Embryonic facial prominence (tissue), 1 donor: Measurements from ENCODE around the gene BACH2.

ENCODE experiments used
- DNase-seq: peaks from one replicate; pipeline ENCODE4 v3.0.0-alpha.2; 2016; ENCODE audit errors: extremely low spot score

BACH2 gene

DNA sequence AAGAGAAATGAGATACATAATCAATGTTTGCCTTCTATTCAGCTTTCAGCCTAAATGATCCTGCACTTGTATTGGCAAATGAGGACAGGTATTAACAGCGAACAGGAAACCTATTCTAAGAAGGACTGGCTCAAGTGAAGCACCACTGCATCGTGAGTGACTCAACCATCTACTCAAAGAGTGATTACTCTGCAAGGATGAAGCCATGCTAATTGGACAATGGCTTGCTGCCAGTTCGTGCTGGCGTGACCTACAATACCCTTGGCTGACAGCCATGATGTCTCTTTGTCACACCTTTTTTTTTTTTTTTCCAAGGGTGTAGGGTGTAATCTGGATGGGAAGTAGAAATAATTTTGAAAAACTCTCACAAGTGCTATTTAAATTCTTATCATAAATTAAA is 297.5 kb downstream of the BACH2 start:
- no peak for DNase-seq

DNA sequence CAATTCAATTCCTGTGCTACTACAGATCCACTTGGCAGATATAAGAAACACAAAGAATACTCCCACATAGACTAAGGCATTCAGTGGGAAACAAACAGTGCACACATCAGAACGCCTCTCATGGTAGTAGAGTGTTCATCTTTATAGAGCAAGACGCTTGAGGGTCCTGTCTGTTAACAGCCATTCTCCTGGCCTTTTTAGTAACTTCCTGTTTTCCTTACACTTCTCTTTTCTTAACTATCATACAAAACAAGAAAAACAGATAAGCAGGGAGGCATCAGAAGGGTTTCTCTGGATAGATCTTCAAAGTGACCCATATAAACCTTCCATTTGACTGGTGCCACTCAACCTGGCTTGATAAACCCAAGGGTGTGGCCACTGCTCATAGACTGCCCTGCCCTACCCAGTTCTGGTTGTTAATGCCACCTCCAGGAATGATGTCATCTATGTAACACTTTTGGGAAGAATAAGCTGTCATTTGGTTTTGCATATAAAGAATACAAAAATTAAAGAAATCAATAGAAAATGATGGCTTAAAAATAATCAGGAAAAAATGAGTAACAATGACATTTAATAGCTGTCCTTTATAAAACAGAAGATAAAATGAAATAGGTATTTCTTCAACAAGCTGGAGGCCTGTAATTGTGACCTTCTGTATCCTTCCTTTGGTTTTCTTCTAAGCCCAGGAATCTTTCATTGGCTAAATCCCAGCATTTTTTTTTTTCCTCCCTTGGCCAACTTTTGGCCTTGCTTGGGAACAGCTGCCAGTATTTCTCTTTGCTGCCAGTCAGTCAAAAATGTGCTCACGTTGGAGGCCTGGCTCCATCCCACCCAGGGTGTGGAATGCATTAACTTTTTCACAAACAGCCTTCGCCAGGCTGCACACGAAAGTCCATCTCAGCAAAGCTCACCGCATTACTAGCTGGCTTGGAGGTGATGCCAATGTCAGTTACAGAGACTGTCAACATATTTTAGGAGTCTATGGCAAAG is 298.9 kb downstream of the BACH2 start:
- DNase-seq, result no peak

DNA sequence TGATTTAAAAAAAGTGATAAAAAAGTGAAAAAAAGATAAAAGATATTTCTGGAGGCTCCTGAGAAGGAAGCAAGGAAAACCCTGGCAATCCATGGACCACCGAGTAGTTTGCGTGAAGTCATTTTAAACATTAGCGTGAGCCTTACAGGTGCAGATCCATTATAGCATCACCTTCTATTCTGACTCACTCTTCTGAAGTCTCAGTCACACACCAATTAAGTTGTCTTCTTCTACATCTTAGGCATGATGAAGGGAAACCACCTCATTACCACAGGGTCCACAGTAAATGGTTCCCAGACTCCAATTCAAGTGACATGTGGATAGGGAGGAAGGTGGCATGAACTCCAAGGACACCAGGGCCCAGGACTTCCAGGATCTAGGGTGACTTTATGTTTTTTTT is 303.2 kb downstream of the BACH2 start:
- no peak for DNase-seq

DNA sequence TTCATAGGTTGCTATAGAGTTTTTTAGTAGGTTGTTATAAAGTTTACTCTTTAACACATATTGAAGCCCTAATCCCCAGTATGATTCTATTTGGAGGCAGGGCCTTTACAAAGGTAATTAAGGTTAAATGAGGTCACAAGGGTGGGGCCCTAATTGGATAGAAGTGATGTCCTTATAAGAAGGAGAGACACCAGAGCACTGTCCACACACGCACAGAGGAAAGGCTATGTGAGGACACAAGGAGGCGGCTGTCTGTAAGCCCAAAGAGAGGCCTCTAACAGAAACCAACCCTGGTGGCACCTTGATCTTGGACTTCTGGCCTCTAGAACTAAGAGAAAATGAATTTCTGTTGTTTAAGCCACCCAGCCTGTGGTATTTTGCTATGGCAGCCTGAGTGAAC is 303.8 kb downstream of the BACH2 start:
- no peak for DNase-seq

DNA sequence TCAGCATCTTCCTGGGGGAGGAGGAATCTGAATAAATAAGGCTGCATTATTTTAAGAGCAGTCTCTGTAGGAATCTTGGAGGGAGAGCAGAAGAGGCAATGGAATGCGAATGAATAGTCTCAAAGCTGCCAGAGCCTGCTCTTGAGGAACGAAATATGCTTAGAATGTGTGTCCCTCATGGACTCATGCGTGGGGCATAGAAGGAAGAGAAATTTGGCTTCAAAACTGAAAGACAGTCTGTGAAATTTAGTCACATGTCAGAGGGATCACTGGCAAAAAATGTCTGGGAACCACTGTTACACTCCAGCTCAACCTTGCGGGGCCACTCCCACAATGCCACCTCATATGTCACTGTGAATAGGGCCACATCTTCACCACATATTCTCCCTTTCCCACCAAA is 306.9 kb downstream of the BACH2 start:
- no peak for DNase-seq

DNA sequence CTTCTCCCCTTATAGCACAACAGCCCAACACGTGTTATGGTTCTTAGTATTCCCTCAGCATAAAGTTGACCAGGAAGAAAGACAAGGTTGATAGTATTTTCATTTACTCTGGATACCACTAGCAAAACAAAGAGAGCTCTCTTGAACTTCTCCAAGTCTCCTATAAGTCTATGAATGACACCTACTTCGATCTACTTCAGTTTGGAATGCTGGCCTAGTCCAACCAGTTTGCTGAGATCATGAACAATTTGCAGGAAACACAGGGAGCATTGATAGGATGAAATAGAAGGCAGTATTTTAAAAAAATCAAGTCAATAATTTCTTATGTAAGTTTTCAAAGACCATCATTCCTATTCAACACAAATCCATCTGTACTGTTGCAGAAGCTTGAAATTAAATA is 308.8 kb downstream of the BACH2 start:
- DNase-seq, result no peak

DNA sequence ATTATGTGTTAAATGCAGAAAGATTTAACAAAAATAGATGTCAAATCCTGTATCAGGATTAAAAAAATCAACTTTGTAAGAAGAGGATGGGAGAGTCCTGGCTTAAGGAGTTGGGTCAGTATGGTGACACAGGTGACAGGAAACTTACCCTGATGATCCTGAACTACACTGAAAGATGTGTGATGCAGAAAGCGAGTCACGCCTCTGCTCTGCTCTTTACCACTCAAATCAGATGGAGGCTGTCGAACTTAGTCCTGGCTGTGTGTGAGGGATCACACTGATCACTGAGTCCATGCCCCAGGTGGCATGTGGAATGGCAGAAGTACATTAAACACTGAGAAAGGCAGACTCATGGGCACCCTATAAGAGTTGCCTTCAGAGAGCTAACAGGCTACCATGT is 309.5 kb downstream of the BACH2 start:
- DNase-seq, result no peak

DNA sequence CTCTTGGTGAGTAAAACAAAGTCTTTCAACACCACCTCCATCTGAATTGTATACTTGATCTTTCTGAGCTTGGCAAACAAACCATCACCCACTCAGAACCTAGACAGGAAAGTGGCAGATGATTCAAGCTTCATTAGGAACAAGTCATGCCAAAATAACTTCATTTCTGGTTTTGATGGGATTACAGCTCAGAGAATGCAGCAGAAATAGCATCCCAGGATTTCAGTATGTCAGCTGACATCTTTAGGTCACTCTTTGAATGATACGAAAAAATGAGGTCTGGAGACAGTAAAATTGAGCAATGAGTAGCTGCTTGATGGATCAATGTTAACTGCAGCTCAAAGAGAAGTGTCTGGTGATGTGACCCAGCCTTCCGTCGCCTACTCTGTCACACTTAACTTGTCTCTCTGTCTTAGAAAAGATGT is 310.0 kb downstream of the BACH2 start:
- DNase-seq, result no peak

DNA sequence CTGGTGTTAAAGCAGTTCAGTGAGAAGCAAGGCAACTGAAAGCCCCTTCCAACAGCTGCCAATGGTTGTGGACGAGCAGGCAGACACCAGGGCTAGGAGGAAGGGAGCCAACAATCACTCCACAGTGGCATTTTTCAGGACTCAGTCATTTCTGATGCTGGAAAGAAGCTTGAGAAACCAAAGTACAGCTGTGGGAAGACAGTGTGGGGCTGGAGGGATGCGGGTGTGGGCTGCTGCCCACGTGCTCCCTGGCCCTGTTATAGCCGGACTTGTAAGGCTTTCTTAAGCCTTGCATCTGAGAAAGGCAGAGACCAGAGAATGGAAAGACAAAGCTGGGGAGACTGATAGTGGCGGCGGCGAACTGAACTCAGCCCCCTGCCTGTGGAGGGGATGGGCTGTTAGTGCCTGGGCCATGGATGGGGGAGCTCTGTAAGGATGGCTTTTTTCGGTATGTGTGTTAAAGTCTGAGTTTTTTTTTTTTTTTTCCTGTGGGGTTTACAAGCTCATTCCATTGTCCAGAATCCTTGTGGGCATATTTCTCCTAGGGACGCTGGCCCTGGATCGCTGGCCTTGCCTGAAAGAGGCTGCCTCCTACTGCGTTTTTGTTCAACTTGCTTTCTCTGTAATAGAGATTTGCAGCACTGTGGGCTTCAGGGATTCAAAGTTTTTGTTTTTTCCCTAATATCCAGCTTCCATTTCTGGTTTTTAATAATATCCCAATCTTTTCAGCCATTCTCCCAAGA is 310.7 kb downstream of the BACH2 start:
- no peak for DNase-seq

DNA sequence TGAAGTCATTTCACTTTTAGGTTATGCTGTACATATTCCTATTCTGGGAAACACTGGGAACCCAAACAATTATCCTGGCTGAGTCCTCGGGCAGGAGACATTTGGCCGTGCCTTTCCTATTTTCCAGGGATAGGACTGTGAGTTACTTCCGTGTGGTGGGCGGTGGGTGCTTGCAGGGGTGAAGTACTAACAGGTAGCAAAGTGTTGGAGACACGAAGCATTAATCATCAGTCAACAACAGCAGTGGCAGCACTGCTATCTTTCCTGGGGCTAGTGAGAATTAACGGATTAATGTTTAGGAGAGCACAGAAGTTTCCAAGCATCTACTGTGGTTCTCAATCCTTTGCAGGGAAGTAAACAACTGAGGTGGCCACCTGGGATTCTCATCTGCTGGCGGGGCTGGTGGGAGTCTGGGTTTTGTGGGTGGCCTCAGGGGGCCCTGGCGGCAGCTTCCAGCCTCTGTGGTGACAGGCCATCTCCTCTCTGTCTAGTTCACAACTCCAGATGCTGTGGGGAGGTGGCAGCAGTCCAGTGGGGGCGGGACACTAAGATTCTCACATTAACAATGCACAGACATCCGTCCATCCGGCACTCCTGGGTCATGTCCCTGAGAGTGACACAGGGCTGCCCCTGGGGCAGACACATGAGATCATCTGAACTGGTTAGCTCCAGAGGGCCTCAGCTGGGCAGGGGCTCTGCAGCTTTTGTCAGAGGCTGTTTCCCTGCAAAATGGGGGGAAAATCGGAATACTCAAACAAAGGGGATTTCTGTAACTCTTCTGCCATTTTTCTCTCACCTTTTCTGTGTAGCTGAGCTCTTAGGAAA is 311.5 kb downstream of the BACH2 start:
- DNase-seq, result no peak

DNA sequence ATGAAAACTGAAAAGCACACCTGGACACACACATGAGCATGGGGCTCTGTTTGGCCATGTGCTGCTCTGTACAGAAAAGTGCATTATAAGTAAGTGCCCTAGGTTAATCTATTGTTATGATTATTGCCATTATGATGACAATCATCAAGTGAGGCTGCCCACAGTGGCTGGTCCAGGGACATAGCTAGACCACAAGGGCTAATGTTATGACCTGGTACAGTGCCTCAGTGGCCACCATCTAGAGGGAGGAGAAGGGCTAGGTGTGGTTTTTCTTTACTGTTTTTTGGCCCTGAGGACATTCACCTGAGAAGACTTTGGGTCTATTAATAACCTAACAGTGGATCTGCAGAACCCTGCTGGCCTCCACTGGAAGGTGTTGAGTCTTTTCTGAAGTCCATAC is 316.3 kb downstream of the BACH2 start:
- no peak for DNase-seq

DNA sequence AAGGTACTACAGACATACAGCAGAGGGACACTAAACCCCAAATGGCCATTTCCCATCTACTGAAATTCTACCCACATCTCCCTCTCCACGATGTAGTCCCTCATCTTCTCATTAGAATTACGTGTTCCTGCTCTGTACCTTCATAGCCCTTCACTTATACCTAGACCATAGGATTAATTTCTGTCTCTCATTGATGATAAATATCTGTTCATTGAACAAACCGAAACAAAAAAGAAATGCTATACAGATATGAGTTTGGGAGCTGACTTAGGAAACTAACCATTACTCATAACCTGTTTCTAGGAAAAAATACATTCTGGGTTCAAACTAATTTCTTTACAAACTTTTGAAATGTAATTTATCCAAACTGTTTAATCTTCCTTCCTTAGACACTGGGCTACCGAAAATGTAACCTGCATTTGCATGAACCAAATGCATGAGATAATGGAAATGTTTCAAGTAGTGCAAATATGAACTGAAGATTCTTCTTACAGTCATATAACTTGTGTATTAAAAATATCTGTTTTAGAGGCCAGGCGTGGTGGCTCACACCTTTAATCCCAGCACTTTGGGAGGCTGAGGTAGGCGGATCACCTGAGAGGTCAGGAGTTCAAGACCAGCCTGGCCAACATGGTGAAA is 317.0 kb downstream of the BACH2 start:
- no peak for DNase-seq

DNA sequence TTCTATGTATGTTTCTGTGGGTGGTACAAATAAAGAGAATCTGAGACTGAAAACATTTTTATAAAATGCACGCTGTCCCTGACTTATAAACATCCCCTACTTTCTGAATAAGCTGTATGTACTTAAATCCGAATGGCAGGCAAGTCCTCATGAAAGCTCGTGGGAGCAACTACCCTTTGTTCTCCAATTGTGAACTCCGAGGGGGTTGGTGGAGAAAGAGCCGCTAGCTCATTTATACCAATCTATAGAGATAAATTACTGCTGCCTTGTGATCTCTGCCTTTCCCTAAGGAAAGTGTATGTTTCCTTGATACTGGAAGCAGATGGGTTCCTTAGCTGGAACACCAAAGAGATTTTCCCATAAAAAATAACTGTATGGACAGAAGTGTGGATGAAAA is 317.9 kb downstream of the BACH2 start:
- DNase-seq, result no peak

DNA sequence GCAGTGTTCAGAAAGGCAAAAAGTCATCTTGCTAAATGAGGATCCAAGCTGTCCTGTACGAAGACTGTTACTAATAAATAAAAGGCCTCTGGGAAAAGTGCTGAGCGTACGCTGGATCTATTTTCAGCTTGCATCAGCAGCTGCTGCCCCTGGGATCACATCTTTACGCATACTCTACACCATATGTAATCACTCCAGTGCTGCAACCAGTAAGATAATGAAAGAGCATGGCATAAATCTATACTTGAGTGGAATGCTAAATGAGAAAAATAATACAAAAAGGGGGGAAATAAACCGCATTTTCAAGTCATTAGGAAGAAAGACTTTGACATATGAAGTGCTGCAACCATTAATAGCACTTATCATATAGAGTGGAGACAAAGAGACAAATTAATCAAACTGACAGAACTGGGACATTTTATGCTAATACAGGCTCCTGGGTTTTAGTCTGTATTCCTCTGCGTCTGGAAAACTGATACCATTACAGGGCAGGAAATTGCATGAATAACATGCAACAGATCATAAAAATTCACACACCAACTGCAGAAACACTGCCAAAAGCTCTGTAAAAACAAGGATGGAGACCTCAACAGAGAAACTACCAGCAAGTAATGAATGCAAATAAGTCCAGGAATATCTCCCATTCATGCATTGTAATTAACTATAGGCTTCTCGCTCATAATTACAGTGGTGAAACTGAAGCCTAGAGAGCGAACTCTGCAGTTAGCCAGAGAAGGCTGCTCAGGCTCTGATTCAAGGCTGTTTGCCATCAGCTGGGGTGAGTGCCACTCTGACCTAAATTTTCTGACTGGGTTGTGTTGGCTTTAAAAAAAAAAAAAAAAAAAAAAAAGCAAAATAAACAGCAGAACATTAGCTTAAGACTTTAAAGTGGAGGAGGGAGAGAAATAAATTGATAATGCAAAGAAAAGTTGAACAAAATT is 318.6 kb downstream of the BACH2 start:
- DNase-seq, result no peak

DNA sequence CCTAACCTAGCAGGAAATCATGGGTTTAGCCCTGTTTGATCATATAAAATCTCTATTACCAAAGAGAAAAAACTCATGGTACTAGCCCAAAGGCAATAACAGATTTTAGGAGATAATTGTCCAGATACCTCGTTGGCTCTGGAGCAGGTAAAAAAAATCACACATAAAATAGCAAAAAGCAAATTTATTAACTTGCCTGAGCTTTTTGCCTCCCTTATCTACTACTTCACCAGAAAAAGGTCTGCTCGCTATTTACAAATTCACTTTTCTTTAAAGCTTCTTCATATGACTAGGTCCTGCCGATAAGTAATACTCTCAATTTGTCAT is 320.0 kb downstream of the BACH2 start:
- no peak for DNase-seq

DNA sequence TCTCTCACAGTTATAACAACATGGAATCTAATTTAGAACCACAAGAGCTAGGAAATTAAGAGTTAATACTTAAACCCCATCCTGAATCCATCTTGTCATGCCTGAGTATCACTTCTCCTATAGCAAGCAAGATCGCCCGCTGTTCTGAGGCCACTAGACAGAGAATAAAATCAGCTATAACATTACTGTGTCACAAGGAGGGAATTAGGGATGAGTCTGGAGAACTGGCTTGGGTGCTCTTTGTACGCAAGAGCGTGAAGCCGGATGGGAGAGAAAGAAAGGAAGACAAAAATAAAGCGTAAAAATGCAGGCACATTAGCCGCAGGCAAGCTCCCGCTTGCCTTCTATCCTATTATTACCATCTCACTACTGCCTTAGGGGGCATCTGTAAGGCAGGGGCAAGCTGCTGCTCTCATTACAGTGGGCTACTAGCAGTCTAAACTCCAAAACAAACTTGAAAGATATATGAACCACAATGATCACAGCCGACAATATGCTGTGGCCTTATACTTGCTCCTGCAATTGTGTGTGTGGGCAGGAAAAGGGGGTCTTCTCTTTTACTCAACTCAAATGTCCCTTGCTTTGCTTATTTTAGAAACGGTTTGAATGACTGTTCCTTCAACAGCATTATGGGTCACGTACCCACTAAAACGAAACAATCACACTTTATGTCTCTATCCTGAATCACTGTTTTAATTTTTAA is 320.5 kb downstream of the BACH2 start:
- no peak for DNase-seq

DNA sequence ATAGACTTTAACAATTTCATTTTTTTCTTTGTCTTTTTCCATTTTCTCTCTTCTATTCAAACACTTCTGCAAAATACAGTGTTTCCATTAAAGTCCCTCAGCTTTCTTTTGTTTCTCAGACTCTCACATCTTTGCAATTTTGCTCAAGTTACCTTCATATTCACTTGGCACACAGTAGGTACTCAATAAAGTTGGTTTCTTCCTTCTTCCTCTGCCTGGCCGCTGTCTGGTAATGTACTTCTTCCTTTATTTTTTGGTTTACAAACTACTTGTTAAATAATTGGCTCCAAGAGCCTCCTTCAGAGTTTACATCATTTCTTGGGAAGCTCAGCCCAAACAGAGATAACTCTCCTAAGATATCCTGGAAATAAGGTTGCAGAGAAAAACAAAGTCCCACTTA is 321.3 kb downstream of the BACH2 start:
- DNase-seq, result no peak

DNA sequence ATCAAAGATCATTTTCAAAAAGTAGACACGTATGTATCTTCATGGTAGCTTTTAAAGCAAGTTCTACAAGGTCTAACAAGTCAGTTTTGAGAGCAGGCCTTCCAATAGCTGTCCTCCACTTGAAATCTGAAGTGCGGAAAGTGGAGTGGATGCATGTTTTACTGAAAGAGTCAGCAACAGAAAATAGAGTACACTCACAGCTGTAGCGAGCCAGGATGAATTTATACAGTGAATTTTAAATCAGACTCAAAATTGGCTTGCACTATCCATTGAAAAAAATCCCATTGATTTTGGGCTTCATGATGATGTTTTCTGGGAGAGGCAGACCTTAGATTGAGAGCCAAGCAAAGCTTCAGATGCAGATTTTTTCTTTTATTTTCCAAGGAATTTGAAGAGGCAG is 321.8 kb downstream of the BACH2 start:
- DNase-seq, result no peak

DNA sequence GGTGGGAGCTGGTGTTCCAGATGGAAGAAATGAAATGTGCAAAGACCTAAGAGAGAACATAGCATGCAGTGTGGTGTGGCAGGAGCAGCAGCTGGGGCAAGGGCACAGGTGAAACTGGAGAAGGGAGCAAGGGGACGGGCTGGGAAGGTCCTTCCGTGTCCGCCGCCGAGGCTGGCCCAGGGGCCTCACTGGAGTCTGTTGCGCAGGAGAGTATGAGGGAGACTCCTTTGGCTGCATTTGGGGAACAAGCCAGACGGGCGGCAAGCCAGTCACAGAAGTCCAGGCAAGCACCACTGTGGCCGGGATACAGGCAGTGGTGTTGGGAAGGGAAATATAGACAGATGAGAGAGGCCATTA is 324.6 kb downstream of the BACH2 start:
- no peak for DNase-seq
